Measurements from ENCODE around the gene POLN. TPM values are rescaled to one million over a fixed set of nuclear protein-coding genes. Genes with fewer than 3 reads are reported as not detected.

POLN gene
- total and polyA plus RNA-seq, 2 experiments from 2014 or later, result 1.8 to 4.0 TPM

GRCh38 chr4:2276581-2277325, 34.8 kb upstream of the POLN start:
- DNase-seq (ENCODE audit: low spot score) (no peak), ATAC-seq (no peak)
- H2AFZ ChIP-seq, result no peak overlapping the region
- Mint-ChIP-seq H3K9me3 (no peaks in the 10 kb centered on the region), H3K4me1 (peaks cover 5% of the 10 kb centered on the region; the same call in 1 of the 3 replicates), H3K4me3 (no peak overlapping the region), H3K27me3 (ENCODE audit: insufficient read depth, low read depth, poor library complexity) (peaks cover 7% of the 10 kb centered on the region), H3K36me3 (ENCODE audit: low read depth) (no peaks in the 10 kb centered on the region), H3K27ac (no peak overlapping the region)
- H4K20me1 ChIP-seq (replicated peaks; ENCODE audit: insufficient read depth), result no peaks in the 10 kb centered on the region
- no peaks in the 10 kb centered on the region for H3K27me3 ChIP-seq (ENCODE audit: insufficient read depth)
- H3K4me1 ChIP-seq (ENCODE audit: insufficient read depth), result no peaks in the 10 kb centered on the region
- H3F3A ChIP-seq (replicated peaks; ENCODE audit: low read depth), result no peaks in the 10 kb centered on the region
- no peak overlapping the region for H3K4me2 ChIP-seq
- no peak overlapping the region for H3K27ac ChIP-seq (ENCODE audit: low read depth)
- no peak overlapping the region for H3K4me3 ChIP-seq
- no peaks in the 10 kb centered on the region for H3K9me2 ChIP-seq (ENCODE audit: insufficient read depth)
- TF ChIP-seq REST (IDR thresholded peaks at IDR 0.05; ENCODE audit: unreplicated experiment), result no peak
- TF ChIP-seq ZNF331 (CRISPR knock-in tag; IDR thresholded peaks at IDR 0.05; ENCODE audit: low read depth), result no peak
- no peak for TF ChIP-seq CREB1 (CRISPR knock-in tag; IDR thresholded peaks at IDR 0.05; ENCODE audit: low read depth)
- TF ChIP-seq CTCF (conservative IDR thresholded peaks at IDR 0.05; ENCODE audit: low read depth in 2 of 2), result no peak
- TF ChIP-seq ZNF462 (CRISPR knock-in tag; IDR thresholded peaks at IDR 0.05), result no peak
- H3K36me3 ChIP-seq (ENCODE audit: insufficient read depth), result no peaks in the 10 kb centered on the region
- H3K79me2 ChIP-seq (replicated peaks; ENCODE audit: insufficient read depth), result no peaks in the 10 kb centered on the region
